ENCODE results near the gene IRF2BP2. TPM values are rescaled to one million over a fixed set of nuclear protein-coding genes. Genes with fewer than 3 reads are reported as not detected.

IRF2BP2 gene
- total RNA-seq, 4 donors from 2014 or later = 121 to 149 (median 137) TPM

- peak in 1 of 2 donors; percentile 81 for DNase-seq (ENCODE audit: low spot score in 2 of 2)
- intact Hi-C loops (cut with DNase I; ENCODE audit: low total_unique reads) = no loop called here
- TF ChIP-seq POLR2A (IDR thresholded peaks at IDR 0.05) (no peak), CTCF (IDR thresholded peaks at IDR 0.05) (no peak)
- 85 to 86% methylated on average over 13 of the region's 13 CpGs for WGBS, 2 donors
- no peak overlapping the region for H3K4me3 ChIP-seq (ENCODE audit: low read depth, poor library complexity, severe bottlenecking)
Measured at GRCh38 chr1:234554698-234555311, 55.2 kb downstream of the IRF2BP2 start.

Other genes starting within 250 kb of the IRF2BP2 start
- gene COA6, start 236.7 kb downstream of the IRF2BP2 start, total RNA-seq = 10 to 100 TPM in 3 of 4 donors, 1 to 10 TPM in 1; 9.8 to 33.3 (median 14.8) TPM
- gene TARBP1, start 131.0 kb downstream of the IRF2BP2 start, total RNA-seq = 10 to 100 TPM; 13.8 to 23.0 (median 16.3) TPM

All from lower leg skin (tissue), 4 donors.